H1 (cell line): Measurements from ENCODE around the gene TNS1. TPM values are rescaled to one million over a fixed set of nuclear protein-coding genes. Genes with fewer than 3 reads are reported as not detected.

Experiments used
- HDAC2 ChIP-seq, 2 experiments: fragments of 300-600 bp in 1 of 2; sonication (generic) in 1 of 2; IDR thresholded peaks; 2 replicates each; pipeline ENCODE4 v1.6.1; 2011 to 2012; ENCODE audit warnings: low read depth in 2 of 2, low read length in 2 of 2, mild to moderate bottlenecking in 2 of 2, moderate library complexity in 2 of 2, borderline replicate concordance in 1 of 2, inconsistent platforms in 1 of 2
- polyA plus RNA-seq, 7 experiments: library from polyadenylated mRNA; depleted of rRNA in 3 of 7; stranded (reverse) in 5 of 7; unstranded in 2 of 7; fragments of >200 nt in 5 of 7; fragments of 200-250 nt in 2 of 7; gene quantifications; 1 replicate in 5 of 7; 2 replicates in 1 of 7; 4 replicates in 1 of 7; pipeline versions ENCODE4 v1.2.1 to v1.2.3, GENCODE V29; 2011 to 2013; ENCODE audit warnings: missing spikeins in 2 of 7, mixed read lengths in 2 of 7
- total RNA-seq: library from RNA; stranded (reverse); fragmentation: NEBNext Ultra II Directional; extraction: Animal tissue kit (Norgen Biotek cat#: 25700); gene quantifications from 2 replicates; pipeline ENCODE4 v1.2.1, GENCODE V29; 2021

Gene TNS1
- total and polyA plus RNA-seq, 2 of the 8 experiments (the other 6 are each of a cell fraction or from before 2014, with no cell fraction given), result 1.5 to 5.1 TPM

- TF ChIP-seq HDAC2 (IDR thresholded peaks at IDR 0.05; ENCODE audit: borderline replicate concordance in 1 of 2, low read depth in 2 of 2, low read length in 2 of 2), result no peak
These were observed 38.3 kb downstream of the TNS1 start (continued) for GRCh38 chr2:217964275-217965161.
